GM21390 (cell line): Measurements from ENCODE around the gene CBX2.

ENCODE experiments used
- ATAC-seq: cut with Tn5 transposase; IDR thresholded peaks from one replicate; pipeline ENCODE4 v1.9.1; 2021; ENCODE audit not compliant: unreplicated experiment

The CBX2 gene

GRCh38 chr17:79777894-79778503, at the start of gene CBX2:
TSS of gene CBX2 (plus strand) at chr17:79778148. CDS start at chr17:79778236, 88 bp downstream.
- peak; percentile 55 for ATAC-seq

- no peak for ATAC-seq
Observed at GRCh38 chr17:79728169-79728907, 49.6 kb upstream of the CBX2 start.

- ATAC-seq, result no peak
Observed at GRCh38 chr17:79728908-79729471, 49.0 kb upstream of the CBX2 start.

GRCh38 chr17:79729761-79730160, 48.2 kb upstream of the CBX2 start:
- ATAC-seq, result no peak

GRCh38 chr17:79730437-79730768, 47.5 kb upstream of the CBX2 start:
- no peak for ATAC-seq

- no peak for ATAC-seq
Observed at GRCh38 chr17:79730769-79731483, 47.0 kb upstream of the CBX2 start, which contains the start of gene ENPP7. TSS of gene ENPP7 (plus strand) at chr17:79730943. CDS start at chr17:79731140, 197 bp downstream.

- no peak for ATAC-seq
Observed at GRCh38 chr17:79732254-79732653, 45.7 kb upstream of the CBX2 start.

- ATAC-seq, result no peak
Observed at GRCh38 chr17:79732804-79733691, 44.9 kb upstream of the CBX2 start.

GRCh38 chr17:79733692-79734070, 44.3 kb upstream of the CBX2 start:
- no peak for ATAC-seq

- no peak for ATAC-seq
Observed at GRCh38 chr17:79735096-79735495, 42.9 kb upstream of the CBX2 start.

GRCh38 chr17:79737046-79737921, 40.7 kb upstream of the CBX2 start:
- ATAC-seq, result no peak

- ATAC-seq, result no peak
Observed at GRCh38 chr17:79737922-79738578, 39.9 kb upstream of the CBX2 start.

- ATAC-seq, result no peak
Observed at GRCh38 chr17:79738643-79739042, 39.3 kb upstream of the CBX2 start.

- ATAC-seq, result no peak
Observed at GRCh38 chr17:79739148-79740062, 38.5 kb upstream of the CBX2 start.

GRCh38 chr17:79740413-79740812, 37.5 kb upstream of the CBX2 start:
- no peak for ATAC-seq

GRCh38 chr17:79741401-79741750, 36.6 kb upstream of the CBX2 start:
- no peak for ATAC-seq

GRCh38 chr17:79741751-79742588, 36.0 kb upstream of the CBX2 start:
- ATAC-seq, result no peak

GRCh38 chr17:79742589-79742918, 35.4 kb upstream of the CBX2 start:
- ATAC-seq, result no peak
